Stimulated activated CD4-positive, alpha-beta T cell treated with anti-CD3 and anti-CD28 coated beads, TNF-alpha, amount 100 ng/mL, for 4 hours (primary cell): ENCODE measurements around the gene TMEM184B.
"Not testable (repeated sequence)": the region's sequence is repeated elsewhere in the genome, so short reads cannot be mapped to it uniquely, and the experiment has no call there.

Experiments
- DNase-seq, 3 experiments: peaks; one replicate each; pipeline ENCODE4 v3.0.0-alpha.2; 2020; ENCODE audit warnings: low read depth in 3 of 3

TMEM184B gene

GRCh38 chr22:38181453-38182200 lies 91.2 kb downstream of the TMEM184B start, which contains the start of gene PLA2G6:
TSS of gene PLA2G6 (minus strand) at chr22:38181830. CDS start at chr22:38169426, 12,404 bp downstream.
- peak; percentile 90 to 94 (median 93) for DNase-seq

GRCh38 chr22:38180841-38181452 lies 91.9 kb downstream of the TMEM184B start:
- DNase-seq: peak in 1 of 3 experiments; percentile 12

- DNase-seq: not testable (repeated sequence)
These were observed 94.2 kb downstream of the TMEM184B start for GRCh38 chr22:38178605-38178937.

GRCh38 chr22:38177926-38178604 lies 94.7 kb downstream of the TMEM184B start:
- no peak for DNase-seq

- not testable (repeated sequence) for DNase-seq
These were observed 95.3 kb downstream of the TMEM184B start for GRCh38 chr22:38177571-38177925.

- no peak for DNase-seq
These were observed 95.8 kb downstream of the TMEM184B start for GRCh38 chr22:38177044-38177443.

GRCh38 chr22:38176170-38176741 lies 96.6 kb downstream of the TMEM184B start:
- DNase-seq: peak in 1 of 3 experiments; percentile 8

GRCh38 chr22:38175206-38176118 lies 97.3 kb downstream of the TMEM184B start:
- DNase-seq: no peak

GRCh38 chr22:38174626-38175025 lies 98.2 kb downstream of the TMEM184B start:
- DNase-seq: no peak

GRCh38 chr22:38173641-38173906 lies 99.2 kb downstream of the TMEM184B start:
- DNase-seq: no peak

- peak in 1 of 3 experiments; percentile 9 for DNase-seq
These were observed 99.8 kb downstream of the TMEM184B start for GRCh38 chr22:38172832-38173640.

- DNase-seq: no peak
These were observed 100.6 kb downstream of the TMEM184B start for GRCh38 chr22:38171927-38172831.

GRCh38 chr22:38170469-38170868 lies 102.3 kb downstream of the TMEM184B start:
- no peak for DNase-seq
